H1 (cell line): ENCODE data around the gene RAPH1. TPM values are rescaled to one million over a fixed set of nuclear protein-coding genes. Genes with fewer than 3 reads are reported as not detected.

ENCODE experiments used
- CTCF ChIA-PET: fragments of 300-600 bp; sonication (Branson Sonifier 250); formaldehyde crosslinking; loops from one replicate; lab custom pipeline; 2021; ENCODE audit not compliant: partially characterized antibody; lab: Charles Lee
- POLR2A ChIA-PET: fragments of 300-600 bp; sonication (Branson Sonifier 250); formaldehyde crosslinking; loops from one replicate; lab custom pipeline; 2021; ENCODE audit warnings: inconsistent platforms; ENCODE audit not compliant: partially characterized antibody; lab: Charles Lee
- DNase-seq, 2 experiments: peaks; one replicate each; pipeline versions ENCODE4 v3.0.0 to v3.0.0-alpha.2; 2010 to 2022; ENCODE audit warnings: low spot score in 2 of 2, low read depth in 1 of 2, mixed read lengths in 1 of 2
- FAIRE-seq: peaks from 2 replicates; lab custom pipeline; 2011; peaks lifted over from hg19 to GRCh38; lab: Jason Lieb, UNC
- H2AFZ ChIP-seq: 2 replicates; pipeline ENCODE4 v1.8.1; 2012; ENCODE audit warnings: low read length, inconsistent platforms
- H2AK5ac ChIP-seq: 2 replicates; pipeline ENCODE4 v1.6.1; 2013; ENCODE audit warnings: low read depth, low read length
- H2BK120ac ChIP-seq: replicated peaks from 2 replicates; pipeline ENCODE3; 2013; ENCODE audit warnings: low read depth, low read length, inconsistent platforms
- H2BK12ac ChIP-seq: 2 replicates; pipeline ENCODE4 v1.6.1; 2013; ENCODE audit warnings: low read depth, low read length
- H2BK15ac ChIP-seq: 2 replicates; pipeline ENCODE4 v1.6.1; 2013; ENCODE audit warnings: low read length
- H2BK20ac ChIP-seq: 2 replicates; pipeline ENCODE4 v1.6.1; 2013; ENCODE audit warnings: low read length
- H2BK5ac ChIP-seq: 2 replicates; pipeline ENCODE4 v1.6.1; 2013; ENCODE audit warnings: low read depth, low read length
- H3K14ac ChIP-seq: 2 replicates; pipeline ENCODE4 v1.6.1; 2013; ENCODE audit warnings: inconsistent platforms; ENCODE audit not compliant: insufficient read length
- H3K18ac ChIP-seq: 2 replicates; pipeline ENCODE4 v1.6.1; 2013; ENCODE audit warnings: low read length; ENCODE audit errors: extremely low read depth
- H3K23ac ChIP-seq: 2 replicates; pipeline ENCODE4 v1.6.1; 2013; ENCODE audit warnings: inconsistent platforms; ENCODE audit not compliant: insufficient read length
- H3K23me2 ChIP-seq: 2 replicates; pipeline ENCODE4 v1.6.1; 2013; ENCODE audit warnings: low read depth, low read length
- H3K27ac ChIP-seq: 2 replicates; pipeline ENCODE4 v1.6.1; 2011; ENCODE audit warnings: low read depth, low read length, inconsistent platforms
- H3K27me3 ChIP-seq, 4 experiments: replicated peaks in 1 of 4; 1 replicate in 1 of 4; 2 replicates in 3 of 4; pipeline versions ENCODE4 v1.6.1 to v1.8.1; 2011 to 2013; ENCODE audit warnings: low read length in 3 of 4, mild to moderate bottlenecking in 3 of 4, inconsistent platforms in 2 of 4, mixed read lengths in 2 of 4, moderate library complexity in 1 of 4; ENCODE audit not compliant: control insufficient read depth in 3 of 4, insufficient read depth in 3 of 4; ENCODE audit errors: extremely low read depth in 1 of 4
- H3K36me3 ChIP-seq, 4 experiments: 2 replicates each; pipeline versions ENCODE4 v1.6.1 to v1.8.1; 2011 to 2013; ENCODE audit warnings: mild to moderate bottlenecking in 4 of 4, low read length in 3 of 4, moderate library complexity in 2 of 4, control low read depth in 1 of 4, inconsistent platforms in 1 of 4; ENCODE audit not compliant: insufficient read depth in 4 of 4, control insufficient read depth in 2 of 4
- H3K4ac ChIP-seq: replicated peaks from 2 replicates; pipeline ENCODE3; 2013; ENCODE audit warnings: low read length, low read depth, mixed read lengths, inconsistent platforms; ENCODE audit not compliant: insufficient read length
- H3K4me1 ChIP-seq, 4 experiments: replicated peaks in 1 of 4; 1 replicate in 1 of 4; 2 replicates in 3 of 4; pipeline versions ENCODE4 v1.6.1 to v1.8.1; 2011 to 2013; ENCODE audit warnings: low read length in 3 of 4, inconsistent platforms in 2 of 4, mixed read lengths in 1 of 4; ENCODE audit not compliant: insufficient read depth in 4 of 4, control insufficient read depth in 3 of 4
- H3K4me2 ChIP-seq, 2 experiments: 2 replicates each; pipeline versions ENCODE4 v1.6.1 to v1.8.1; 2011 to 2013; ENCODE audit warnings: low read depth in 2 of 2, low read length in 2 of 2, control low read depth in 1 of 2, inconsistent platforms in 1 of 2, mild to moderate bottlenecking in 1 of 2; ENCODE audit not compliant: insufficient read depth in 1 of 2
- H3K4me3 ChIP-seq, 4 experiments: fragments of 200-600, 300-600 bp in 1 of 4; sonication (generic), shearing (Covaris generic), sonication (Bioruptor Twin) in 1 of 4; 2 replicates each; pipeline versions ENCODE4 v1.5.1 to v1.8.1; 2011 to 2016; ENCODE audit warnings: low read length in 4 of 4, low read depth in 3 of 4, control low read depth in 2 of 4, inconsistent platforms in 2 of 4, mild to moderate bottlenecking in 2 of 4, mixed read lengths in 1 of 4, moderate library complexity in 1 of 4; ENCODE audit not compliant: insufficient read depth in 2 of 4; ENCODE audit errors: extremely low read depth in 1 of 4
- H3K56ac ChIP-seq: replicated peaks from 2 replicates; pipeline ENCODE3; 2013; ENCODE audit warnings: low read depth, mild to moderate bottlenecking, mixed read lengths, low read length, inconsistent platforms; ENCODE audit not compliant: insufficient read length
- H3K79me1 ChIP-seq: 2 replicates; pipeline ENCODE4 v1.6.1; 2013; ENCODE audit warnings: low read depth, low read length, control low read depth
- H3K79me2 ChIP-seq, 2 experiments: 2 replicates each; pipeline versions ENCODE4 v1.6.1 to v1.8.1; 2012 to 2013; ENCODE audit warnings: low read length in 2 of 2, mild to moderate bottlenecking in 2 of 2, inconsistent platforms in 1 of 2; ENCODE audit not compliant: insufficient read depth in 2 of 2, control insufficient read depth in 1 of 2
- H3K9ac ChIP-seq, 4 experiments: replicated peaks in 1 of 4; 1 replicate in 1 of 4; 2 replicates in 3 of 4; pipeline versions ENCODE4 v1.6.1 to v1.8.1; 2011 to 2013; ENCODE audit warnings: low read depth in 3 of 4, low read length in 3 of 4, control low read depth in 2 of 4, mild to moderate bottlenecking in 2 of 4, moderate library complexity in 2 of 4, inconsistent platforms in 1 of 4; ENCODE audit errors: extremely low read depth in 1 of 4
- H3K9me3 ChIP-seq, 2 experiments: 2 replicates each; pipeline versions ENCODE4 v1.6.1 to v1.8.1; 2012 to 2013; ENCODE audit warnings: mild to moderate bottlenecking in 2 of 2, moderate library complexity in 2 of 2, control low read depth in 1 of 2, inconsistent platforms in 1 of 2, low read depth in 1 of 2, low read length in 1 of 2, mixed read lengths in 1 of 2; ENCODE audit not compliant: insufficient read depth in 2 of 2
- H4K20me1 ChIP-seq, 2 experiments: replicated peaks in 1 of 2; 2 replicates each; pipeline versions ENCODE3 to v1.8.1; 2011 to 2013; ENCODE audit warnings: inconsistent platforms in 2 of 2, low read length in 2 of 2, mild to moderate bottlenecking in 1 of 2; ENCODE audit not compliant: insufficient read depth in 2 of 2, control insufficient read depth in 1 of 2
- H4K5ac ChIP-seq: 2 replicates; pipeline ENCODE4 v1.6.1; 2013; ENCODE audit warnings: low read length, low read depth, mixed read lengths, inconsistent platforms; ENCODE audit not compliant: insufficient read length
- H4K8ac ChIP-seq: 2 replicates; pipeline ENCODE4 v1.8.0; 2013; ENCODE audit warnings: mild to moderate bottlenecking, moderate library complexity, low read length, inconsistent platforms; ENCODE audit not compliant: insufficient read depth; ENCODE audit errors: extremely low read depth
- H4K91ac ChIP-seq: replicated peaks from 2 replicates; pipeline ENCODE3; 2013; ENCODE audit warnings: low read length, mixed read lengths, inconsistent platforms; ENCODE audit not compliant: insufficient read length
- ATF2 ChIP-seq: IDR thresholded peaks from 2 replicates; pipeline ENCODE4 v1.6.1; 2012; ENCODE audit warnings: low read length, inconsistent platforms
- BCL11A ChIP-seq, 2 experiments: IDR thresholded peaks; one replicate each; pipeline ENCODE4 v1.6.1; 2011; ENCODE audit warnings: low read depth in 2 of 2, low read length in 2 of 2, mild to moderate bottlenecking in 2 of 2
- CEBPB ChIP-seq: IDR thresholded peaks from 2 replicates; pipeline ENCODE4 v1.6.1; 2012; ENCODE audit warnings: low read depth, low read length
- CTBP2 ChIP-seq: IDR thresholded peaks from 2 replicates; pipeline ENCODE4 v1.7.0; 2011; ENCODE audit warnings: borderline replicate concordance, mild to moderate bottlenecking, moderate library complexity, mixed read lengths, low read length; ENCODE audit not compliant: insufficient read depth, insufficient read length
- FOSL1 ChIP-seq: IDR thresholded peaks from 2 replicates; pipeline ENCODE4 v1.6.1; 2011; ENCODE audit warnings: mild to moderate bottlenecking, low read depth, low read length, moderate library complexity; ENCODE audit not compliant: insufficient read depth
- KDM4A ChIP-seq: IDR thresholded peaks from one replicate; pipeline ENCODE4 v1.7.1; 2012; ENCODE audit warnings: low read depth, mild to moderate bottlenecking, moderate library complexity, low read length, inconsistent platforms; ENCODE audit not compliant: severe bottlenecking
- POU5F1 ChIP-seq: IDR thresholded peaks from 2 replicates; pipeline ENCODE4 v1.6.1; 2011; ENCODE audit warnings: low read depth, mild to moderate bottlenecking, low read length, moderate library complexity
- SP1 ChIP-seq: IDR thresholded peaks from 2 replicates; pipeline ENCODE4 v1.6.1; 2011; ENCODE audit warnings: low read depth, low read length
- SP4 ChIP-seq: IDR thresholded peaks from 2 replicates; pipeline ENCODE4 v1.6.1; 2012; ENCODE audit warnings: low read length, inconsistent platforms
- USF2 ChIP-seq: IDR thresholded peaks from 2 replicates; pipeline ENCODE4 v1.6.1; 2011; ENCODE audit warnings: low read length, improper control_type of control experiment
- WGBS, 2 experiments: shearing (Covaris generic) in 1 of 2; methylation state at CpG; one replicate each; pipeline versions ENCODE4 v1.1.6 to v1.1.7; 2013 to 2015; ENCODE audit warnings: low lambda C conversion rate in 2 of 2, mixed read lengths in 2 of 2, inconsistent platforms in 1 of 2, low coverage in 1 of 2, missing lambda C conversion rate in 1 of 2; ENCODE audit not compliant: insufficient replicate concordance in 2 of 2, insufficient coverage in 1 of 2, insufficient read length in 1 of 2; ENCODE audit errors: extremely low coverage in 1 of 2, missing lambda C conversion rate in 1 of 2; 5-methylcytosine and 5-hydroxymethylcytosine counted together
- polyA plus RNA-seq, 7 experiments: library from polyadenylated mRNA; depleted of rRNA in 3 of 7; stranded (reverse) in 5 of 7; unstranded in 2 of 7; fragments of >200 nt in 5 of 7; fragments of 200-250 nt in 2 of 7; gene quantifications; 1 replicate in 5 of 7; 2 replicates in 1 of 7; 4 replicates in 1 of 7; pipeline versions ENCODE4 v1.2.1 to v1.2.3, GENCODE V29; 2011 to 2013; ENCODE audit warnings: missing spikeins in 2 of 7, mixed read lengths in 2 of 7
- total RNA-seq: library from RNA; stranded (reverse); fragmentation: NEBNext Ultra II Directional; extraction: Animal tissue kit (Norgen Biotek cat#: 25700); gene quantifications from 2 replicates; pipeline ENCODE4 v1.2.1, GENCODE V29; 2021

RAPH1 gene
- total and polyA plus RNA-seq, 2 of the 8 experiments (the other 6 are each of a cell fraction or from before 2014, with no cell fraction given): 3.8 to 27.4 TPM

- Histone ChIP-seq H3K79me2 (no peaks in the 10 kb centered on the region), H3K9ac (no peak overlapping the region), H3K9me3 (no peaks in the 10 kb centered on the region), H3K4me2 (no peak overlapping the region), H3K23me2 (no peaks in the 10 kb centered on the region; the same call in 1 of the 2 replicates), H4K91ac (no peak overlapping the region), H2AFZ (no peak overlapping the region)
- CTCF ChIA-PET: interaction anchor here (0.5 kb wide), 1 partner anchor 152 kb away, joined by 3 read pairs; no protein-coding TSS in a partner anchor
- WGBS, 2 experiments: 84 to 100% methylated on average over 2 to 8 of the region's 8 CpGs
- no peak for DNase-seq
- TF ChIP-seq POU5F1 (no peak), USF2 (no peak), SP1 (no peak), CTBP2 (no peak), FOSL1 (no peak), SP4 (no peak), BCL11A (IDR thresholded peaks at IDR 0.05; ENCODE audit: low read depth in 2 of 2, low read length in 2 of 2) (no peak), KDM4A (no peak), ATF2 (no peak), CEBPB (no peak)
- TF ChIP-seq, all 59 proteins: peak for 0
- Histone ChIP-seq H3K4me1 (no peaks in the 10 kb centered on the region), H2BK20ac (no peak overlapping the region), H3K4me3 (no peak overlapping the region), H2BK15ac (no peak overlapping the region), H3K18ac (no peak overlapping the region), H3K4ac (no peak overlapping the region), H4K20me1 (no peaks in the 10 kb centered on the region), H3K14ac (no peak overlapping the region), H3K27ac (no peak overlapping the region), H2BK5ac (no peak overlapping the region), H3K36me3 (no peaks in the 10 kb centered on the region), H2BK120ac (no peak overlapping the region), H4K8ac (no peak overlapping the region), H3K79me1 (no peaks in the 10 kb centered on the region), H2AK5ac (no peak overlapping the region), H3K56ac (no peak overlapping the region), H2BK12ac (no peak overlapping the region), H3K27me3 (no peaks in the 10 kb centered on the region), H3K23ac (no peak overlapping the region), H4K5ac (no peak overlapping the region)
- POLR2A ChIA-PET: no interaction called here
- no peak for FAIRE-seq
Observed at GRCh38 chr2:203569677-203570316, 34.7 kb upstream of the RAPH1 start.
